Measurements from ENCODE around the gene MAN1C1. TPM values are rescaled to one million over a fixed set of nuclear protein-coding genes. Genes with fewer than 3 reads are reported as not detected.

MAN1C1 gene
- total RNA-seq, 1 experiment from 2014 or later: 9.3 TPM

DNA sequence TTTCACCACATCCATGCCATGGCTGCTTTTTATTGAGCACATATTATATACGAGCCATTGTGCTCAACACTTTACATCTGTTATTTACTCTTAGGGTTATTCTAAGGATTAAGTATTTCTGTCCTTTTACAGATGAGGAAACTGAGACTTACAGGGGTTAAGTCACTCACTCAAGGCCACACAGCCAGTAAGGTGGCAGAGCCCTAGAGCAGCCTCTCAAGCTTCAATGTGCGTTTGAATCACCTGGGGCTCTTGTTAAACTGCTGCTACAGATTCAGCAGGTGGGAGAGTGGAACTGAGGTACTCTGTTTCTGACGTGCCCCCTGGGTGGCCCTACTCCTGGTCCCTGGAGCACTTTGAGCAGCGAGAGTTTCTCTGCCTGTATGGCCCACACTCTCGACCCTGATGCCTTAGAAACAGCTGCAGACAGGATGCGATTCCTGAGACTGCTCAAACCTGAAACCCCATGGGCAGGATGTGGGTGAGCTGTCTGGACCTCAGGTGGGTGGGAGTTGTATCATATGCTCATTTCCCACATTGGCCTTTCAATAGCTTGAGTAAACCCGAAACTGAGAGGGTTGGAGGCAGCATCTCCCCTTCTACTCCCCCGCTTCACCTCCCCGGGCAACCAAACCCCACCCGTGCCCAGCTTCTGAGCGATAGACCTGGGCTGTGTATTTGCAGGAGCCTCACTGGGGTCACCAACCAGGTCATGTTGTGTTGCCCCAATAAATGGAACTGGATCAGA lies 59.3 kb downstream of the MAN1C1 start:
- H3K4me1 Mint-ChIP-seq: peaks cover 35 to 38% of the 10 kb centered on the region in 2 experiments
- no peak overlapping the region for H3K4me2 ChIP-seq (ENCODE audit: insufficient read depth, insufficient read length, low read length)
- no peak overlapping the region for H3K23ac ChIP-seq (ENCODE audit: insufficient read length, low read depth, low read length)
- no CpG with 5 or more reads among the region's 11 CpGs for WGBS (ENCODE audit: extremely low coverage, insufficient read length, low lambda C conversion rate)
- no peak overlapping the region for H3K27ac ChIP-seq (ENCODE audit: insufficient read length, low read depth, low read length)
- no peak overlapping the region for H2BK5ac ChIP-seq (ENCODE audit: insufficient read length, low read length)
- TF ChIP-seq, protein P1, sequence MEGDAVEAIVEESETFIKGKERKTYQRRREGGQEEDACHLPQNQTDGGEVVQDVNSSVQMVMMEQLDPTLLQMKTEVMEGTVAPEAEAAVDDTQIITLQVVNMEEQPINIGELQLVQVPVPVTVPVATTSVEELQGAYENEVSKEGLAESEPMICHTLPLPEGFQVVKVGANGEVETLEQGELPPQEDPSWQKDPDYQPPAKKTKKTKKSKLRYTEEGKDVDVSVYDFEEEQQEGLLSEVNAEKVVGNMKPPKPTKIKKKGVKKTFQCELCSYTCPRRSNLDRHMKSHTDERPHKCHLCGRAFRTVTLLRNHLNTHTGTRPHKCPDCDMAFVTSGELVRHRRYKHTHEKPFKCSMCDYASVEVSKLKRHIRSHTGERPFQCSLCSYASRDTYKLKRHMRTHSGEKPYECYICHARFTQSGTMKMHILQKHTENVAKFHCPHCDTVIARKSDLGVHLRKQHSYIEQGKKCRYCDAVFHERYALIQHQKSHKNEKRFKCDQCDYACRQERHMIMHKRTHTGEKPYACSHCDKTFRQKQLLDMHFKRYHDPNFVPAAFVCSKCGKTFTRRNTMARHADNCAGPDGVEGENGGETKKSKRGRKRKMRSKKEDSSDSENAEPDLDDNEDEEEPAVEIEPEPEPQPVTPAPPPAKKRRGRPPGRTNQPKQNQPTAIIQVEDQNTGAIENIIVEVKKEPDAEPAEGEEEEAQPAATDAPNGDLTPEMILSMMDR (conservative IDR thresholded peaks at IDR 0.05): no peak
- no peak overlapping the region for H4K91ac ChIP-seq (ENCODE audit: insufficient read length, low read depth, low read length)
- no peak overlapping the region for H3K27ac Mint-ChIP-seq
- no peak overlapping the region for H3K4me3 Mint-ChIP-seq
- H3K4me1 ChIP-seq (ENCODE audit: insufficient read depth, low read length): no peaks in the 10 kb centered on the region; the same call in 1 of the 2 replicates
- no peak overlapping the region for H2AK5ac ChIP-seq (ENCODE audit: insufficient read length, low read length)
- no peak overlapping the region for H3K9ac ChIP-seq (ENCODE audit: extremely low read depth, insufficient read length, low read length)
- H4K20me1 ChIP-seq (ENCODE audit: control insufficient read depth, insufficient read depth, insufficient read length): no peaks in the 10 kb centered on the region
- H3K14ac ChIP-seq (ENCODE audit: insufficient read depth, low read length): no peak overlapping the region
- no peak overlapping the region for H3T11ph ChIP-seq (ENCODE audit: low read length)
- no peak overlapping the region for H2BK15ac ChIP-seq (ENCODE audit: low read depth, low read length)
- no peaks in the 10 kb centered on the region for H3K79me1 ChIP-seq (ENCODE audit: insufficient read depth, low read depth, low read length, poor library complexity, severe bottlenecking)
- H2BK120ac ChIP-seq (ENCODE audit: low read depth, low read length, poor library complexity, severe bottlenecking): no peak overlapping the region
- peaks cover 0 to 4% (median 0%) of the 10 kb centered on the region in 3 experiments; a peak in 3 of 7 replicates for H3K36me3 Mint-ChIP-seq (ENCODE audit: insufficient read depth in 1 of 3, low read depth in 3 of 3)
- no peak overlapping the region for H3K56ac ChIP-seq (ENCODE audit: insufficient read length, low read depth, low read length)
- H3K4ac ChIP-seq (ENCODE audit: low read depth, low read length): no peak overlapping the region
- H2BK12ac ChIP-seq (ENCODE audit: insufficient read length, low read depth, low read length): no peak overlapping the region
- DNase-seq: no peak
- H3K27me3 Mint-ChIP-seq (ENCODE audit: low read depth): peaks cover 1% of the 10 kb centered on the region; the same call in 1 of the 2 replicates
- no peaks in the 10 kb centered on the region for H3K79me2 ChIP-seq (ENCODE audit: insufficient read depth, low read length)
- H2AFZ ChIP-seq (ENCODE audit: low read length): no peak overlapping the region
- no peaks in the 10 kb centered on the region for H3K23me2 ChIP-seq (ENCODE audit: insufficient read length, low read depth, low read length, poor library complexity, severe bottlenecking)
- H4K5ac ChIP-seq (ENCODE audit: insufficient read length, low read depth, low read length): no peak overlapping the region
- H2BK20ac ChIP-seq (ENCODE audit: low read depth, low read length, poor library complexity, severe bottlenecking): no peak overlapping the region
- H3K18ac ChIP-seq (ENCODE audit: insufficient read length, low read depth, low read length): no peak overlapping the region
- no peaks in the 10 kb centered on the region for H3K27me3 ChIP-seq (ENCODE audit: insufficient read depth, low read length)
- H3K9me3 ChIP-seq (ENCODE audit: control insufficient read depth, low read depth, low read length): no peaks in the 10 kb centered on the region
- H4K8ac ChIP-seq (replicated peaks; ENCODE audit: insufficient read length, low read depth, low read length): no peak overlapping the region
- H3K9me3 Mint-ChIP-seq: no peaks in the 10 kb centered on the region; a peak in 1 of 5 replicates
